SJCRH30 (cell line): ENCODE data around the gene SGK1. TPM values are rescaled to one million over a fixed set of nuclear protein-coding genes. Genes with fewer than 3 reads are reported as not detected.
"Not testable (repeated sequence)": the region's sequence is repeated elsewhere in the genome, so short reads cannot be mapped to it uniquely, and the experiment has no call there.

Experiments used
- DNase-seq, 2 experiments: peaks; one replicate each; pipeline ENCODE4 v3.0.0-alpha.2; 2015 to 2020
- H3K27ac ChIP-seq: fragments of 250-450 bp; sonication (Bioruptor Pico); 2 replicates; pipeline ENCODE4 v1.5.1; 2020; ENCODE audit warnings: mild to moderate bottlenecking, moderate library complexity
- H3K27me3 ChIP-seq: fragments of 250-450 bp; sonication (Bioruptor Pico); 2 replicates; pipeline ENCODE4 v1.5.1; 2020; ENCODE audit warnings: mild to moderate bottlenecking, moderate library complexity
- H3K36me3 ChIP-seq: fragments of 250-450 bp; sonication (Bioruptor Pico); 2 replicates; pipeline ENCODE4 v1.5.1; 2020; ENCODE audit warnings: mild to moderate bottlenecking, moderate library complexity
- H3K4me1 ChIP-seq: fragments of 250-450 bp; sonication (Bioruptor Pico); 2 replicates; pipeline ENCODE4 v1.5.1; 2020; ENCODE audit warnings: mild to moderate bottlenecking, moderate library complexity
- H3K4me3 ChIP-seq: fragments of 250-450 bp; sonication (Bioruptor Pico); 2 replicates; pipeline ENCODE4 v1.5.1; 2020; ENCODE audit warnings: mild to moderate bottlenecking, moderate library complexity
- H3K9me3 ChIP-seq: fragments of 250-450 bp; sonication (Bioruptor Pico); replicated peaks from 2 replicates; pipeline ENCODE4 v1.5.1; 2020; ENCODE audit warnings: mild to moderate bottlenecking, moderate library complexity
- total RNA-seq: library from RNA; depleted of rRNA; stranded (reverse); fragments of >200 nt; shearing (Covaris generic); gene quantifications from 2 replicates; pipeline ENCODE4 v1.2.3, GENCODE V29; 2014

Gene SGK1
- total RNA-seq, 1 experiment from 2014 or later: 1.6 TPM

- Histone ChIP-seq H3K9me3 (no peaks in the 10 kb centered on the region), H3K4me1 (no peaks in the 10 kb centered on the region), H3K36me3 (no peaks in the 10 kb centered on the region), H3K27ac (no peak overlapping the region), H3K27me3 (0 out of 2 replicates have a peak, but pooled peaks cover 4% of the 10 kb centered on the region), H3K4me3 (no peak overlapping the region)
- no peak for DNase-seq
These were observed 493 bp upstream of the SGK1 start for GRCh38 chr6:134318236-134318973.

GRCh38 chr6:134316733-134317431, 1.0 kb downstream of the SGK1 start:
- Histone ChIP-seq H3K27ac (no peak overlapping the region), H3K4me3 (no peak overlapping the region), H3K4me1 (no peaks in the 10 kb centered on the region), H3K9me3 (no peaks in the 10 kb centered on the region), H3K27me3 (0 out of 2 replicates have a peak, but pooled peaks cover 4% of the 10 kb centered on the region), H3K36me3 (no peaks in the 10 kb centered on the region)
- no peak for DNase-seq

- no peaks in the 10 kb centered on the region for H3K9me3 ChIP-seq
- H3K4me3 ChIP-seq: no peak overlapping the region
- no peaks in the 10 kb centered on the region for H3K36me3 ChIP-seq
- no peak overlapping the region for H3K27ac ChIP-seq
- no peaks in the 10 kb centered on the region for H3K4me1 ChIP-seq
- no peak for DNase-seq
- H3K27me3 ChIP-seq: 0 out of 2 replicates have a peak, but pooled peaks cover 4% of the 10 kb centered on the region
These were observed 1.9 kb downstream of the SGK1 start for GRCh38 chr6:134315974-134316441.

GRCh38 chr6:134315189-134315588, 2.7 kb downstream of the SGK1 start:
- no peak for DNase-seq
- H3K36me3 ChIP-seq: no peaks in the 10 kb centered on the region
- no peaks in the 10 kb centered on the region for H3K9me3 ChIP-seq
- no peak overlapping the region for H3K4me3 ChIP-seq
- no peaks in the 10 kb centered on the region for H3K4me1 ChIP-seq
- no peak overlapping the region for H3K27ac ChIP-seq
- H3K27me3 ChIP-seq: 0 out of 2 replicates have a peak, but pooled peaks cover 4% of the 10 kb centered on the region

GRCh38 chr6:134314006-134314821, 3.7 kb downstream of the SGK1 start:
- no peaks in the 10 kb centered on the region for H3K9me3 ChIP-seq
- no peak for DNase-seq
- 0 out of 2 replicates have a peak, but pooled peaks cover 4% of the 10 kb centered on the region for H3K27me3 ChIP-seq

GRCh38 chr6:134312038-134312660, 5.8 kb downstream of the SGK1 start:
- no peak overlapping the region for H3K4me3 ChIP-seq
- no peak overlapping the region for H3K27ac ChIP-seq
- H3K4me1 ChIP-seq: no peaks in the 10 kb centered on the region
- H3K36me3 ChIP-seq: no peaks in the 10 kb centered on the region
- H3K9me3 ChIP-seq: no peaks in the 10 kb centered on the region
- no peak for DNase-seq
- H3K27me3 ChIP-seq: 0 out of 2 replicates have a peak, but pooled peaks cover 4% of the 10 kb centered on the region

More at GRCh38 chr6:134314006-134314821, 3.7 kb downstream of the SGK1 start:
- H3K4me3 ChIP-seq: no peak overlapping the region
- no peak overlapping the region for H3K27ac ChIP-seq
- no peaks in the 10 kb centered on the region for H3K36me3 ChIP-seq
- no peaks in the 10 kb centered on the region for H3K4me1 ChIP-seq

GRCh38 chr6:134310817-134311216, 7.1 kb downstream of the SGK1 start:
- no peak overlapping the region for H3K27ac ChIP-seq
- H3K36me3 ChIP-seq: no peaks in the 10 kb centered on the region
- no peak for DNase-seq
- no peaks in the 10 kb centered on the region for H3K4me1 ChIP-seq
- no peak overlapping the region for H3K4me3 ChIP-seq
- H3K9me3 ChIP-seq: no peaks in the 10 kb centered on the region
- H3K27me3 ChIP-seq: 0 out of 2 replicates have a peak, but pooled peaks cover 4% of the 10 kb centered on the region

GRCh38 chr6:134309983-134310605, 7.8 kb downstream of the SGK1 start:
- H3K27me3 ChIP-seq: 0 out of 2 replicates have a peak, but pooled peaks cover 4% of the 10 kb centered on the region
- H3K27ac ChIP-seq: no peak overlapping the region
- no peaks in the 10 kb centered on the region for H3K9me3 ChIP-seq
- DNase-seq: no peak
- H3K4me3 ChIP-seq: no peak overlapping the region
- H3K36me3 ChIP-seq: no peaks in the 10 kb centered on the region
- no peaks in the 10 kb centered on the region for H3K4me1 ChIP-seq

- DNase-seq: no peak
- H3K36me3 ChIP-seq: no peaks in the 10 kb centered on the region
- H3K27ac ChIP-seq: no peak overlapping the region
- no peaks in the 10 kb centered on the region for H3K9me3 ChIP-seq
- H3K4me1 ChIP-seq: no peaks in the 10 kb centered on the region
- 0 out of 2 replicates have a peak, but pooled peaks cover 4% of the 10 kb centered on the region for H3K27me3 ChIP-seq
- no peak overlapping the region for H3K4me3 ChIP-seq
These were observed 8.7 kb downstream of the SGK1 start for GRCh38 chr6:134309227-134309626.

- H3K4me3 ChIP-seq: no peak overlapping the region
- H3K27ac ChIP-seq: no peak overlapping the region
- no peaks in the 10 kb centered on the region for H3K4me1 ChIP-seq
These were observed 9.1 kb downstream of the SGK1 start for GRCh38 chr6:134308800-134309199.

GRCh38 chr6:134307870-134308269, 10.0 kb downstream of the SGK1 start:
- no peak overlapping the region for H3K27ac ChIP-seq
- H3K27me3 ChIP-seq: no peaks in the 10 kb centered on the region
- no peak for DNase-seq
- no peak overlapping the region for H3K4me3 ChIP-seq
- no peaks in the 10 kb centered on the region for H3K36me3 ChIP-seq
- no peaks in the 10 kb centered on the region for H3K9me3 ChIP-seq
- no peaks in the 10 kb centered on the region for H3K4me1 ChIP-seq

More at GRCh38 chr6:134308800-134309199, 9.1 kb downstream of the SGK1 start:
- H3K27me3 ChIP-seq: 0 out of 2 replicates have a peak, but pooled peaks cover 1% of the 10 kb centered on the region
- no peaks in the 10 kb centered on the region for H3K36me3 ChIP-seq
- H3K9me3 ChIP-seq: no peaks in the 10 kb centered on the region
- no peak for DNase-seq

GRCh38 chr6:134307075-134307474, 10.8 kb downstream of the SGK1 start:
- Histone ChIP-seq H3K9me3 (no peaks in the 10 kb centered on the region), H3K36me3 (no peaks in the 10 kb centered on the region), H3K4me1 (no peaks in the 10 kb centered on the region), H3K27me3 (no peaks in the 10 kb centered on the region), H3K27ac (no peak overlapping the region), H3K4me3 (no peak overlapping the region)
- DNase-seq: no peak

GRCh38 chr6:134304381-134304780, 13.5 kb downstream of the SGK1 start:
- DNase-seq, H3K27ac ChIP-seq, H3K4me3 ChIP-seq, H3K36me3 ChIP-seq, H3K9me3 ChIP-seq, H3K27me3 ChIP-seq, H3K4me1 ChIP-seq: not testable (repeated sequence)

- Histone ChIP-seq H3K27ac (no peak overlapping the region), H3K27me3 (no peaks in the 10 kb centered on the region), H3K4me1 (no peaks in the 10 kb centered on the region), H3K4me3 (no peak overlapping the region), H3K36me3 (no peaks in the 10 kb centered on the region), H3K9me3 (no peaks in the 10 kb centered on the region)
- DNase-seq: no peak
These were observed 14.0 kb downstream of the SGK1 start for GRCh38 chr6:134303891-134304290.
